ENCODE results near the gene TET2.
A peak's percentile ranks its signal among the peaks of the same experiment; 100 is the strongest.

Gene TET2

GRCh38 chr4:105234582-105234981 is 87.9 kb downstream of the TET2 start:
- no peak for DNase-seq (ENCODE audit: low read depth)

- DNase-seq (ENCODE audit: low read depth): no peak
Measured at GRCh38 chr4:105236202-105236915, 89.7 kb downstream of the TET2 start.

- no peak for DNase-seq (ENCODE audit: low read depth)
Measured at GRCh38 chr4:105236916-105237311, 90.2 kb downstream of the TET2 start.

GRCh38 chr4:105240037-105240436 is 93.4 kb downstream of the TET2 start:
- DNase-seq (ENCODE audit: low read depth): no peak

GRCh38 chr4:105241451-105241850 is 94.8 kb downstream of the TET2 start:
- DNase-seq (ENCODE audit: low read depth): no peak

DNA sequence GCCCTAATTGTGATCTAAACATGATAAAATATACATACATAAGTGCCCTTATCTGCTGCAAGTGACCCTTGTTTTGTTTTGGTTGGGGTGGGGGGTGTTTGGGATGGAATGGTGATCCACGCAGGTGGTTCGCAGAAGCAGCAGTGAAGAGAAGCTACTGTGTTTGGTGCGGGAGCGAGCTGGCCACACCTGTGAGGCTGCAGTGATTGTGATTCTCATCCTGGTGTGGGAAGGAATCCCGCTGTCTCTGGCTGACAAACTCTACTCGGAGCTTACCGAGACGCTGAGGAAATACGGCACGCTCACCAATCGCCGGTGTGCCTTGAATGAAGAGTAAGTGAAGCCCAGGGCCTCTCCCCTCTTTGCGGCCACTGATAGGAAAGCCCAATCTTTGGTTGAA is 96.8 kb downstream of the TET2 start:
- DNase-seq (ENCODE audit: low read depth): no peak

GRCh38 chr4:105246712-105247111 is 100.0 kb downstream of the TET2 start:
- DNase-seq (ENCODE audit: low read depth): peak; percentile 59

GRCh38 chr4:105248613-105249012 is 101.9 kb downstream of the TET2 start:
- DNase-seq (ENCODE audit: low read depth): no peak

DNA sequence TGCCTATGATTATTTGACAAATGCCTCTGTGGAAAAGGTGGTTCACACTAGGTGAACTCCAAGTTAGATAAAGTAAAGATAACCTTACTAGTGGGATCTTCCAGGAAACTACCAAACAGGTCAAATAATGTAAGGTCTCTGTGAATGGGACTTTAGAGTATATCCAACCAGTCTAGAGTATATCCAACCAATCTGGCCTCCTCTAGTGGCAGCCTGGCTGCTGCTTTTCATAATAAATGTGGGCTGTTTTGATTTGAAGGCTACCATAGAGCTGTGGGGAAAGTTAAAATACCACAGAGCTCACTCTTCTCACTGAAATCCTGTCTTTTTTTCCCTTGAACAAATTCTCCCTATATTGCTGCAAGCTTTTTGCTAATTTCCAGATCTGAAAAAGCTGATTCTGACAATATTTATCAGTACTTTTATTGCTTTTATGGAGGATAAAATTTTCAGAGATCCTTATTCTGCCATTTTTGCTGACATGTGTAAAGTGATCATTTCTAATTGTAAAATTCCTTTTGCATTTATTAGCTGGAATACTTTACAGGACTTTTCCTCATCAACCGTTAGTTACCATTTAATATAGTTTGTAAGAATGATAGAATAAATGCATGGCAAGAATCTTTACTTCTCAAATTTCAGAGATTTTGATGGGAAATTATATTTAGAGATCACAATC is 111.3 kb downstream of the TET2 start:
- peak; percentile 4 for DNase-seq (ENCODE audit: low read depth)

DNA sequence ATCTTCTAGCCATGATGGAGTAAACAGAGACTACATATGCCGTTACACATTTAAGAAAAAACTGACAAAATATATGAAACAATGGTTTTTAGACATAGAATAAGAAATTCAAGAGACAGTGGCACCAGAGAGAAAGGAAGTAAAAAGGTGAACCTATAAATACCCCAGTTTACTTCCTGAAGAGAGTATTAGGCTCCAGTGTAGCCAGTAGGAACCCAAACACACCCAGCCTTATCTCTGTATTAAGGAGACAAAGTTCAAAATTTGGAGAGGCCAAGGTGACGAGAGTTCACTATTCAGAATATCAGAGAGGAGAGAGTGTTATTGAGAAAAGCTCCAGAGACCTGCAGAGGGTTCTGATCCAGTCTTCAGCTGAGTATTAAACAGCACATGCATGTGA is 119.0 kb downstream of the TET2 start:
- DNase-seq (ENCODE audit: low read depth): no peak

DNA sequence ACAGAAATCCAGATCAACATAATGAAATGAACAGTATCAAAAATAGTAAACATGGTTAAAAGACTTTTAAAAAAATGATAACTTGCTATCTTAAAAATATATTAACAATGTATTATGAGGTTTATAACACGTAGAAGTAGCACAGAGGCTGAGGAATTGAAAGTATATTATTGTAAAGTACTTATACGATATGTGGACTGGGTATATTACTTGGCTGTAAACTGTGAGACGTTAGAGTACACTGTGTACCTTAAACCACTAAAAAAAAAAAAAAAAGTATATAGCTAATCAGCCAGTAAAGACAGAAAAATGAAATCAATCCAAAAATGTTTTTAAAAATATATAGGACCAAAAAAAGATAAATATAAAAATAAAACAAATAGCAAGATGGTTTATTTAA is 120.6 kb downstream of the TET2 start:
- DNase-seq (ENCODE audit: low read depth): no peak

DNA sequence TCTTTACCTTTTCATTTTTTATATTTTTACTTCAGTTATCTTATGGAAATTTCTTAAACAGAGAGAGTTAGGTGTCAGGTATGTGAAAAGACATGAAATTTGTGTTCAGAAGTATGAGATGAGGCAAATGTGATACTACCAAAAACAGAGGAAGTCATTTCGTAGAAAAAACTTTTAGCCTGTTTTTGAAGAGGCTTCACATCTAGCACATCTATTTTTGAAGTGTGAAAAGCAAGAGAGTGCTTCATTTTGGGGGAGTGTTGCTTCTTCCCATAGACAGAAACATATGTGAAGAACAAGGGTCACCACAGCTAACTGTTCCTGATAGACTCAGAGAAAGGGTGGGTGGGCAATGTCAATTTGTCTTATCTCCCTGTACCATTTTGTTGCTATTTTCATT is 125.3 kb downstream of the TET2 start:
- no peak for DNase-seq (ENCODE audit: low read depth)

DNA sequence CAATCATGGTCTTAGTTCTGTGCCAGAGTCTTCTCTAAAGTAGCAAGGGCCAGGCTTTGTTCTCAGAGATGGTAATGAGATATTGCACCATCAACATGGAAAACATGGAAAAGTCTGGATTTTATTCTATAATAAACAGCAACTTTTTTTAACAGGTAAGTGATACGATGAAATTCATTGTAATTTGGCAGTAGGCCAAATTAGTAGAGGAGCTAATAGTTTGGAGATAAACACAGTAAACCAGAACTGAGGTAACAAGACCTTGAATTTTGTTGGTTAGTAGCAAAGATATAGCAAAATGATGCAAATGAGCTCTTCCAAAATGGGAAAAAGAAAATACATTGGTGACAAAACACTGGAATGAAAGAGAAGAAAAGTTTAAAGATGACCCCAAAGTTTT is 126.6 kb downstream of the TET2 start:
- DNase-seq (ENCODE audit: low read depth): no peak

DNA sequence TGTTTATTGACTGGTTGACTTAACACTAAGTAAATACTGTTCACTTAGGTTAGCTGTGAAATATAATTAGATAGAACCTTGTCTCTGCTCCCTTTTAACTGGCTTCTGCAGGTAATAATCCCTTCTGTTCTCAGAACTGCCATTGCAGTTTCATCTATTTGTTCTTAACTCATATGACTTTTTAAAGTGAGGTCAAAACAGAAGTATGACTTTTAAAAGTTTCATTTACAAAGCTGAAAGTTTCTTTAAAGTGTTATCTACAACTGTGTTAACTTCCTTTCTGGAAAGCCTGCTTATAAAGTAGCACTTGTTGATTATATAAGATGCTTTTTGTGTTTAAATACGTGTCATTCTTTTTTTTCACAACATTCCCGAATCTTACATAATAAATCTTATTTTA is 127.4 kb downstream of the TET2 start:
- DNase-seq (ENCODE audit: low read depth): no peak

GRCh38 chr4:105274504-105274903 is 127.8 kb downstream of the TET2 start:
- no peak for DNase-seq (ENCODE audit: low read depth)

DNA sequence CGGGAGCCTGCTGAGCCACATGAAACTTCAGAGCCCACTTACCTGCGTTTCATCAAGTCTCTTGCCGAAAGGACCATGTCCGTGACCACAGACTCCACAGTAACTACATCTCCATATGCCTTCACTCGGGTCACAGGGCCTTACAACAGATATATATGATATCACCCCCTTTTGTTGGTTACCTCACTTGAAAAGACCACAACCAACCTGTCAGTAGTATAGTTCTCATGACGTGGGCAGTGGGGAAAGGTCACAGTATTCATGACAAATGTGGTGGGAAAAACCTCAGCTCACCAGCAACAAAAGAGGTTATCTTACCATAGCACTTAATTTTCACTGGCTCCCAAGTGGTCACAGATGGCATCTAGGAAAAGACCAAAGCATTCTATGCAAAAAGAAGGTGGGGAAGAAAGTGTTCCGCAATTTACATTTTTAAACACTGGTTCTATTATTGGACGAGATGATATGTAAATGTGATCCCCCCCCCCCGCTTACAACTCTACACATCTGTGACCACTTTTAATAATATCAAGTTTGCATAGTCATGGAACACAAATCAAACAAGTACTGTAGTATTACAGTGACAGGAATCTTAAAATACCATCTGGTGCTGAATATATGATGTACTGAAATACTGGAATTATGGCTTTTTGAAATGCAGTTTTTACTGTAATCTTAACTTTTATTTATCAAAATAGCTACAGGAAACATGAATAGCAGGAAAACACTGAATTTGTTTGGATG is 129.9 kb downstream of the TET2 start:
- DNase-seq (ENCODE audit: low read depth): no peak

GRCh38 chr4:105277702-105278101 is 131.0 kb downstream of the TET2 start:
- DNase-seq (ENCODE audit: low read depth): no peak

- no peak for DNase-seq (ENCODE audit: low read depth)
Measured at GRCh38 chr4:105279314-105279713, 132.6 kb downstream of the TET2 start.

GRCh38 chr4:105280338-105281123 is 133.9 kb downstream of the TET2 start:
- DNase-seq (ENCODE audit: low read depth): peak; percentile 98

DNA sequence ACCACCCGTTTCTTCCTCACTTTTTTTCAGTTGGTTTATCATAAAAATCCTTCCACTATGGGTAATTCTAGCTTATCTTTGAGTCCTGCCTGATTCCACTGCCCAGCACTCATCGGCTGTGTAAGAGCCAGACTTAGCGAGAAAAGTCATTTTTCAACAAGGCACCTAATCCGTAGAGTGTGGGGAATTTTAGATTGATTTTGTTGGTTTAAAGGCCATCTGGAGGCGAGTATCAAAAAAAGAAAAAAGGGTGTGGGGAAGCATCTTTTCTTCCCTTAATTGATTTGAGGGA is 134.4 kb downstream of the TET2 start:
- DNase-seq (ENCODE audit: low read depth): no peak

GRCh38 chr4:105282489-105282888 is 135.8 kb downstream of the TET2 start:
- no peak for DNase-seq (ENCODE audit: low read depth)

DNA sequence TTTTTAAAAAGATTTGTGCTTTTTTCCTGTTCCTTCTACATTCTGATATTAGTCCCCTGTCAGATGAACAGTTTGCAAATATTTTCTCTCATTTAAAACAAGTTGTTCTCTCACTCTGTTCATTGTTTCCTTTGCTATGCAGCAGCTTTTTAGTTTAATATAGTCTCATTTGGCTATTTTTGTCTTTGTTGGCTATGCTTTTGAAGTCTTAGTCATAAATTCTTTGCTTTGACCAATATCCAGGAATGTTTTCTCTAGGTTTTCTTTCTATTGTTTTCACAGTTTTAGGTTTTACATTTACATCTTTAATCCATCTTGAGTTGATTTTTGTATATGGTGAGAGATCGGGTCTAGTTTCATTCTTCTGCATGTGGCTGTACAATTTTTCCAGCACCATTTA is 136.8 kb downstream of the TET2 start:
- DNase-seq (ENCODE audit: low read depth): peak; percentile 24

DNA sequence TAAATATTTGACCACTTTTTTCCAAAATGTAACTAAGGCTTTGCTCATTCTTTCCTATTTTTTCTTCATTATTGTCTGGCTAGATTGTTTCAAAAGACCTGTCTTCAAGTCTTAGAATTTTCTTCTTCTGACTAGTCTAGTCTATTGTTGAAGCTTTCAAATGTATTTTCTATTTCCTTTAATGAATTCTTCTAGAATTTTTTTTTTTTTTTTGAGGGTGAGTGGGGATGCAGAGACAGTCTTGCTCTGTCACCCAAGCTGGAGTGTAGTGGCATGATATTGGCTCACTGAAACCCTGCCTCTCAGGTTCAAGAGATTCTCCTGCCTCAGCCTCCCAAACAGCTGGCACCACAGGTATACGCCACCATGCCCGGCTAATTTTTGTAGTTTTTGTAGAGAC is 141.4 kb downstream of the TET2 start:
- DNase-seq (ENCODE audit: low read depth): no peak
